Measurements from ENCODE around the gene KRT6C. TPM values are rescaled to one million over a fixed set of nuclear protein-coding genes. Genes with fewer than 3 reads are reported as not detected.

KRT6C gene
- total RNA-seq, 6 experiments from 2014 or later = 0.15 TPM; not detected in 5

DNA sequence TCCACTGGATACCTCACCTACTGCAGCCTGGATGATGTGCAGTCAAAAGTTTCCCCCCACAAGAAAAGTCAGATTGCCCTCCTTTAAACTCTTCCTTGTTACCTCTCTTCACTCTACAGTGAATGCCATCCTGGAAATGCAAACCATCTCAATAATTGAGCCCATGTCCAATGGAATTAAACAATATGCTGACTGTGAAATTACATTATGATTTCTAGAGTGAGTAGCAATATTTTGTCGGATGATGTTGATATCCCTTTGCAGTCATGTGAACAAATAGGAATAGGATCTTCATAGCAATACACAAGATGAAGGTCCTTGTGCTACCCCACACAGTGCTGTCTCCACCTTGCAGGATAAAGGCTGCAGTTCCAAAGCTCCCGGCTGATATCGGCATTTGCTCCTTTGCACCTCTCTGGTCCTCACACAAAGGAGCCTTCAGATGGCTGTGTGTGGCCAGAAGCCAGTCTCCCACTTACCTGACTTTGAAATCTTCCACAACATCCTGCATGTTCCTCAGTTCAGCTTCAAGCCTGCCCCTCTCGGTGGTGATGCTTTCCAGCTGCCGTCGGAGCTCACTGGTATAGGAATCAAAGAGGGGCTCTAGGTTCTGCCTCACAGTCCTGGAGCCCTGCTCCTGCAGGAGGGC lies 40.9 kb downstream of the KRT6C start:
- intact Hi-C loops (cut with DNase I) = no loop called here
- 90% methylated on average over 3 of the region's 6 CpGs for WGBS (ENCODE audit: insufficient coverage, low coverage, low lambda C conversion rate, missing lambda C conversion rate)
- no peak overlapping the region for H3K4me3 ChIP-seq
- no peaks in the 10 kb centered on the region for H3K36me3 ChIP-seq
- H3K4me1 ChIP-seq = no peaks in the 10 kb centered on the region
- no peaks in the 10 kb centered on the region for H3K27me3 ChIP-seq
- H3K27ac ChIP-seq = no peak overlapping the region
- H3K9me3 ChIP-seq = no peaks in the 10 kb centered on the region
- TF ChIP-seq POLR2A (IDR thresholded peaks at IDR 0.05) (no peak), CTCF (IDR thresholded peaks at IDR 0.05) (no peak)
- DNase-seq = no peak
- no peak for ATAC-seq

DNA sequence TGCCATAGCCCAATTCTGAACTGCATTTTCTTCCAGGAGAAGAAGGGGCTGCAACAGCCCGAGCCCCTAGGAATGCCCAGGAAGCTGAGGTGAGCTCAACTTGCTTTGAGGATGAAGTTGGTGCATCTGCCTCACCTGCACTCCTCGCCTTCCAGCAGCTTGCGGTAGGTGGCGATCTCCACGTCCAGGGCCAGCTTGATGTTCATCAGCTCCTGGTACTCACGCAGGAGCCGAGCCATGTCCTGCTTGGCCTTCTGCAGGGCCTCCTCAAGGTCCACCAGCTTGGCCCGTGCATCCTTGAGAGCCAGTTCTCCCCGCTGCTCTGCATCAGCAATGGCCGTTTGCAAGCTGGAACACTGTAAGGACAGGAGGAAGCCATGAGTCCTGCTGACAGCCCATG lies 45.5 kb downstream of the KRT6C start:
- Histone ChIP-seq H3K9me3 (no peaks in the 10 kb centered on the region), H3K4me3 (no peak overlapping the region), H3K27me3 (no peaks in the 10 kb centered on the region), H3K36me3 (no peaks in the 10 kb centered on the region), H3K4me1 (no peaks in the 10 kb centered on the region), H3K27ac (no peak overlapping the region)
- intact Hi-C loops (cut with DNase I) = no loop called here
- ATAC-seq (no peak), DNase-seq (no peak)
- 50% methylated on average over 1 of the region's 10 CpGs for WGBS (ENCODE audit: insufficient coverage, low coverage, low lambda C conversion rate, missing lambda C conversion rate)
- TF ChIP-seq CTCF (IDR thresholded peaks at IDR 0.05) (no peak), POLR2A (IDR thresholded peaks at IDR 0.05) (no peak)

DNA sequence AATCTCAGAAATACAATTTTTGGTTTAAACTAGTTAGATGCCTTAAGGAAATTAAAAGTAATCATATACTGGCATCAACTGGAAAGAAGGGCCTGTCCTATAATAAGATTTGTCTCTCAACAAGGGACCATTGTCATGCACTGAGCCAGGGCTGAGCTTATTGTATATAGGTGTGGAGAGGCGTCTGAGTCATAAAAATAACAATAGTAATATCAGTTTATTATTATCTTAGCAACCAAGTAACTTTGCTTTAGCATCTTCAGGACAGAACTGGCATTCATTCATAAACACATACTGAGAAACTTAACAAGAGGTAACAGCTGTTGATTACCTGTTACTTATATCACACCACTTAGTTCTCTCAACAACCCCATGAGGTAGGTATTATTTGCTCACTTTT lies 46.5 kb downstream of the KRT6C start:
- Histone ChIP-seq H3K27me3 (no peaks in the 10 kb centered on the region), H3K4me1 (no peaks in the 10 kb centered on the region), H3K36me3 (no peaks in the 10 kb centered on the region), H3K27ac (no peak overlapping the region), H3K9me3 (no peaks in the 10 kb centered on the region), H3K4me3 (no peak overlapping the region)
- intact Hi-C loops (cut with DNase I) = no loop called here
- DNase-seq (no peak), ATAC-seq (no peak)
- WGBS (ENCODE audit: insufficient coverage, low coverage, low lambda C conversion rate, missing lambda C conversion rate) = 42% methylated on average over 1 of the region's 1 CpG
- TF ChIP-seq CTCF (IDR thresholded peaks at IDR 0.05) = no peak

DNA sequence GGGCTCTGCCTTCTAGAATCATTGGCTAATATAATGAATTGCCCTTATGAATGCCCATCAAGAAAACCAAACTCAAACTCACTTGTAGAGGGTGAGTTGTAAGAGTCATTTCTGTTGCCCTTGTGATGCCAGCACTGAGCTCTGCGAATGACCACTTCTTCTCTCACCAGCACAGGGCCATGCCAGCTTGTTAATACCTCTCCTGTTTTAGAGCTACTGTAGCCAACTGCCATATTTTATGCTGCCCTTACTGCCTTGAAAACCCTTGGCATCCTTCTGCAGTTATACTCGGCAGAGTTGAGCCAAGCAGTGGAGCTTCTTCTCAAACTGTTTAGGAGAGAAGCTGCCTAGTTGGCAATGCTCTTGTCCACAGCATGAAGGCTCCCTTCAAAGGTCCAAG lies 47.6 kb downstream of the KRT6C start:
- no peak for ATAC-seq
- no peaks in the 10 kb centered on the region for H3K27me3 ChIP-seq
- H3K4me3 ChIP-seq = no peak overlapping the region
- TF ChIP-seq CTCF (IDR thresholded peaks at IDR 0.05) (no peak), POLR2A (IDR thresholded peaks at IDR 0.05) (no peak)
- 100% methylated on average over 1 of the region's 2 CpGs for WGBS (ENCODE audit: insufficient coverage, low coverage, low lambda C conversion rate, missing lambda C conversion rate)
- H3K36me3 ChIP-seq = no peaks in the 10 kb centered on the region
- H3K9me3 ChIP-seq = no peaks in the 10 kb centered on the region
- intact Hi-C loops (cut with DNase I) = no loop called here
- no peak overlapping the region for H3K27ac ChIP-seq
- no peak for DNase-seq
- H3K4me1 ChIP-seq = no peaks in the 10 kb centered on the region

DNA sequence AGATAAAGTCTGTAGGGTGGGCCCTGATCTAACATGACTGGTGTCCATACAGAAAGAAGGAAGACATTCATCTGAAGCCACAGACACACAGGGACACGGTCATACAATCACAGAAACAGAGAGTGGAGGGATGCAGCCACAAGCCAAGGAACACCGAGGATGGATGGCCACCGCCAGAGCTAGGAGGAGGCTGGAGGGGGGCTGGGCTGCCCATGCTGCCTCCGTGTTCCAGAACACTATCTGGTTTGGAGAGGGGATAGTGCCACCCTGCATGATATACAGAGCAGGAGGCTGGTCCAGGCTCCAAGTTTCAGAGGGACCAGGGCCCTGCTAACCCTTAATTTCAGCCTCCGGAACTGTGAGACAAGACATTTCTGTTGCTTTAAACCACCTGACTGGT lies 48.1 kb downstream of the KRT6C start:
- DNase-seq (no peak), ATAC-seq (no peak)
- Histone ChIP-seq H3K27me3 (no peaks in the 10 kb centered on the region), H3K36me3 (no peaks in the 10 kb centered on the region), H3K4me1 (no peaks in the 10 kb centered on the region), H3K4me3 (no peak overlapping the region), H3K27ac (no peak overlapping the region), H3K9me3 (no peaks in the 10 kb centered on the region)
- intact Hi-C loops (cut with DNase I) = no loop called here
- TF ChIP-seq POLR2A (IDR thresholded peaks at IDR 0.05) (no peak), CTCF (IDR thresholded peaks at IDR 0.05) (no peak)
- 50% methylated on average over 2 of the region's 5 CpGs for WGBS (ENCODE audit: insufficient coverage, low coverage, low lambda C conversion rate, missing lambda C conversion rate)

All from right lobe of liver (tissue), 6 donors.